ENCODE results near the gene CERCAM. TPM values are rescaled to one million over a fixed set of nuclear protein-coding genes. Genes with fewer than 3 reads are reported as not detected.

CERCAM gene
- total and polyA plus RNA-seq, 2 experiments from 2014 or later: 2.7 to 7.9 TPM

- Mint-ChIP-seq H3K36me3 (ENCODE audit: low read depth) (peaks cover 28% of the 10 kb centered on the region), H3K27ac (no peak overlapping the region), H3K4me1 (peaks cover 66% of the 10 kb centered on the region), H3K4me3 (peak overlapping the region; percentile 32; the same call in 1 of the 3 replicates), H3K9me3 (no peaks in the 10 kb centered on the region), H3K27me3 (ENCODE audit: insufficient read depth, low read depth, poor library complexity) (peaks cover 91% of the 10 kb centered on the region)
- Histone ChIP-seq H3F3A (replicated peaks; ENCODE audit: low read depth) (peaks cover 33% of the 10 kb centered on the region), H3K36me3 (ENCODE audit: insufficient read depth) (peaks cover 10% of the 10 kb centered on the region; the same call in 1 of the 2 replicates), H3K9me2 (ENCODE audit: insufficient read depth) (no peaks in the 10 kb centered on the region), H2AFZ (no peak overlapping the region), H3K79me2 (replicated peaks; ENCODE audit: insufficient read depth) (0 out of 2 replicates have a peak, but pooled peaks cover under 1% of the 10 kb centered on the region), H3K27ac (ENCODE audit: low read depth) (no peak overlapping the region), H3K4me2 (peak overlapping the region; percentile 91), H3K4me1 (ENCODE audit: insufficient read depth) (peaks cover 64% of the 10 kb centered on the region), H3K4me3 (peak overlapping the region; percentile 30; the same call in 1 of the 2 replicates), H3K27me3 (ENCODE audit: insufficient read depth) (peaks cover 99% of the 10 kb centered on the region), H4K20me1 (replicated peaks; ENCODE audit: insufficient read depth) (peaks cover 35% of the 10 kb centered on the region)
- no peak for ATAC-seq
- DNase-seq (ENCODE audit: low spot score): no peak
- no peak for TF ChIP-seq ETS1 (IDR thresholded peaks at IDR 0.05)
- TF ChIP-seq, protein P1, sequence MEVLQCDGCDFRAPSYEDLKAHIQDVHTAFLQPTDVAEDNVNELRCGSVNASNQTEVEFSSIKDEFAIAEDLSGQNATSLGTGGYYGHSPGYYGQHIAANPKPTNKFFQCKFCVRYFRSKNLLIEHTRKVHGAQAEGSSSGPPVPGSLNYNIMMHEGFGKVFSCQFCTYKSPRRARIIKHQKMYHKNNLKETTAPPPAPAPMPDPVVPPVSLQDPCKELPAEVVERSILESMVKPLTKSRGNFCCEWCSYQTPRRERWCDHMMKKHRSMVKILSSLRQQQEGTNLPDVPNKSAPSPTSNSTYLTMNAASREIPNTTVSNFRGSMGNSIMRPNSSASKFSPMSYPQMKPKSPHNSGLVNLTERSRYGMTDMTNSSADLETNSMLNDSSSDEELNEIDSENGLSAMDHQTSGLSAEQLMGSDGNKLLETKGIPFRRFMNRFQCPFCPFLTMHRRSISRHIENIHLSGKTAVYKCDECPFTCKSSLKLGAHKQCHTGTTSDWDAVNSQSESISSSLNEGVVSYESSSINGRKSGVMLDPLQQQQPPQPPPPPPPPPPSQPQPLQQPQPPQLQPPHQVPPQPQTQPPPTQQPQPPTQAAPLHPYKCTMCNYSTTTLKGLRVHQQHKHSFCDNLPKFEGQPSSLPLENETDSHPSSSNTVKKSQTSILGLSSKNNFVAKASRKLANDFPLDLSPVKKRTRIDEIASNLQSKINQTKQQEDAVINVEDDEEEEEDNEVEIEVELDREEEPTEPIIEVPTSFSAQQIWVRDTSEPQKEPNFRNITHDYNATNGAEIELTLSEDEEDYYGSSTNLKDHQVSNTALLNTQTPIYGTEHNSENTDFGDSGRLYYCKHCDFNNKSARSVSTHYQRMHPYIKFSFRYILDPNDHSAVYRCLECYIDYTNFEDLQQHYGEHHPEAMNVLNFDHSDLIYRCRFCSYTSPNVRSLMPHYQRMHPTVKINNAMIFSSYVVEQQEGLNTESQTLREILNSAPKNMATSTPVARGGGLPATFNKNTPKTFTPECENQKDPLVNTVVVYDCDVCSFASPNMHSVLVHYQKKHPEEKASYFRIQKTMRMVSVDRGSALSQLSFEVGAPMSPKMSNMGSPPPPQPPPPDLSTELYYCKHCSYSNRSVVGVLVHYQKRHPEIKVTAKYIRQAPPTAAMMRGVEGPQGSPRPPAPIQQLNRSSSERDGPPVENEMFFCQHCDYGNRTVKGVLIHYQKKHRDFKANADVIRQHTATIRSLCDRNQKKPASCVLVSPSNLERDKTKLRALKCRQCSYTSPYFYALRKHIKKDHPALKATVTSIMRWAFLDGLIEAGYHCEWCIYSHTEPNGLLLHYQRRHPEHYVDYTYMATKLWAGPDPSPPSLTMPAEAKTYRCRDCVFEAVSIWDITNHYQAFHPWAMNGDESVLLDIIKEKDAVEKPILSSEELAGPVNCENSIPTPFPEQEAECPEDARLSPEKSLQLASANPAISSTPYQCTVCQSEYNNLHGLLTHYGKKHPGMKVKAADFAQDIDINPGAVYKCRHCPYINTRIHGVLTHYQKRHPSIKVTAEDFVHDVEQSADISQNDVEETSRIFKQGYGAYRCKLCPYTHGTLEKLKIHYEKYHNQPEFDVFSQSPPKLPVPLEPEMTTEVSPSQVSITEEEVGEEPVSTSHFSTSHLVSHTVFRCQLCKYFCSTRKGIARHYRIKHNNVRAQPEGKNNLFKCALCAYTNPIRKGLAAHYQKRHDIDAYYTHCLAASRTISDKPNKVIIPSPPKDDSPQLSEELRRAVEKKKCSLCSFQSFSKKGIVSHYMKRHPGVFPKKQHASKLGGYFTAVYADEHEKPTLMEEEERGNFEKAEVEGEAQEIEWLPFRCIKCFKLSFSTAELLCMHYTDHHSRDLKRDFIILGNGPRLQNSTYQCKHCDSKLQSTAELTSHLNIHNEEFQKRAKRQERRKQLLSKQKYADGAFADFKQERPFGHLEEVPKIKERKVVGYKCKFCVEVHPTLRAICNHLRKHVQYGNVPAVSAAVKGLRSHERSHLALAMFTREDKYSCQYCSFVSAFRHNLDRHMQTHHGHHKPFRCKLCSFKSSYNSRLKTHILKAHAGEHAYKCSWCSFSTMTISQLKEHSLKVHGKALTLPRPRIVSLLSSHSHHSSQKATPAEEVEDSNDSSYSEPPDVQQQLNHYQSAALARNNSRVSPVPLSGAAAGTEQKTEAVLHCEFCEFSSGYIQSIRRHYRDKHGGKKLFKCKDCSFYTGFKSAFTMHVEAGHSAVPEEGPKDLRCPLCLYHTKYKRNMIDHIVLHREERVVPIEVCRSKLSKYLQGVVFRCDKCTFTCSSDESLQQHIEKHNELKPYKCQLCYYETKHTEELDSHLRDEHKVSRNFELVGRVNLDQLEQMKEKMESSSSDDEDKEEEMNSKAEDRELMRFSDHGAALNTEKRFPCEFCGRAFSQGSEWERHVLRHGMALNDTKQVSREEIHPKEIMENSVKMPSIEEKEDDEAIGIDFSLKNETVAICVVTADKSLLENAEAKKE (CRISPR knock-in tag; IDR thresholded peaks at IDR 0.05): no peak
- no peak for TF ChIP-seq EZH2phosphoT487 (IDR thresholded peaks at IDR 0.05; ENCODE audit: unreplicated experiment)
- TF ChIP-seq EZH2 (IDR thresholded peaks at IDR 0.05; ENCODE audit: low read depth, unreplicated experiment): no peak
- no peak for TF ChIP-seq REST (IDR thresholded peaks at IDR 0.05; ENCODE audit: unreplicated experiment)
- no peak for TF ChIP-seq ZNF331 (CRISPR knock-in tag; IDR thresholded peaks at IDR 0.05; ENCODE audit: low read depth)
These were observed 30.4 kb upstream of the CERCAM start for GRCh38 chr9:128390150-128390812.
